ENCODE results near the gene PPFIBP2. TPM values are rescaled to one million over a fixed set of nuclear protein-coding genes. Genes with fewer than 3 reads are reported as not detected.

PPFIBP2 gene
- total and polyA plus RNA-seq, 4 donors: 14.1 to 35.6 (median 24.7) TPM

- ATAC-seq (ENCODE audit: low FRiP score): peak; percentile 61
- Histone ChIP-seq H3K27me3 (ENCODE audit: control insufficient read depth in 1 of 2, insufficient read depth in 2 of 2, low read length in 1 of 2) (no peaks in the 10 kb centered on the region), H3K4me1 (ENCODE audit: control insufficient read depth in 1 of 2, insufficient read depth in 2 of 2, low read length in 2 of 2) (peaks cover 0 to 4% of the 10 kb centered on the region in 2 donors), H3K27ac (ENCODE audit: low read depth in 1 of 2, low read length in 2 of 2) (peak within 1 kb of the TSS in 1 of 2 donors; percentile 12), H3K36me3 (ENCODE audit: control insufficient read depth in 1 of 2, insufficient read depth in 2 of 2, low read length in 1 of 2) (peaks cover 0 to 5% of the 10 kb centered on the region in 2 donors), H3K9me3 (ENCODE audit: control insufficient read depth, low read length) (no peaks in the 10 kb centered on the region), H3K4me3 (ENCODE audit: low read length in 2 of 2) (peak within 1 kb of the TSS; percentile 15 to 48)
- no peak for DNase-seq
- WGBS, 2 donors: 8 to 11% methylated on average over 15 of the region's 15 CpGs
- intact Hi-C loops (cut with DNase I): no loop called here
These were observed 28.4 kb upstream of the PPFIBP2 start, which contains the start of gene OLFML1 for GRCh38 chr11:7485186-7486097. TSS of gene OLFML1 (plus strand) at chr11:7485506. CDS start at chr11:7485876, 370 bp downstream.

GRCh38 chr11:7486098-7486780 lies 27.6 kb upstream of the PPFIBP2 start:
- DNase-seq (no peak), ATAC-seq (ENCODE audit: low FRiP score) (no peak)
- WGBS, 2 donors: 5% methylated on average over 2 of the region's 2 CpGs
- Histone ChIP-seq H3K4me1 (ENCODE audit: control insufficient read depth in 1 of 2, insufficient read depth in 2 of 2, low read length in 2 of 2) (peaks cover 0 to 4% of the 10 kb centered on the region in 2 donors), H3K9me3 (ENCODE audit: control insufficient read depth, low read length) (no peaks in the 10 kb centered on the region), H3K4me3 (ENCODE audit: low read length in 2 of 2) (peak overlapping the region; percentile 15 to 48), H3K27me3 (ENCODE audit: control insufficient read depth in 1 of 2, insufficient read depth in 2 of 2, low read length in 1 of 2) (no peaks in the 10 kb centered on the region), H3K36me3 (ENCODE audit: control insufficient read depth in 1 of 2, insufficient read depth in 2 of 2, low read length in 1 of 2) (peaks cover 0 to 5% of the 10 kb centered on the region in 2 donors), H3K27ac (ENCODE audit: low read depth in 1 of 2, low read length in 2 of 2) (no peak overlapping the region)
- intact Hi-C loops (cut with DNase I): no loop called here

- H3K27ac ChIP-seq (ENCODE audit: low read depth in 1 of 2, low read length in 2 of 2): no peak overlapping the region
- intact Hi-C loops (cut with DNase I): no loop called here
- H3K36me3 ChIP-seq (ENCODE audit: control insufficient read depth in 1 of 2, insufficient read depth in 2 of 2, low read length in 1 of 2): peaks cover 0 to 5% of the 10 kb centered on the region in 2 donors
- WGBS, 2 donors: 9 to 10% methylated on average over 6 of the region's 6 CpGs
- no peak for ATAC-seq (ENCODE audit: low FRiP score)
- no peaks in the 10 kb centered on the region for H3K9me3 ChIP-seq (ENCODE audit: control insufficient read depth, low read length)
- H3K27me3 ChIP-seq (ENCODE audit: control insufficient read depth in 1 of 2, insufficient read depth in 2 of 2, low read length in 1 of 2): no peaks in the 10 kb centered on the region
- H3K4me3 ChIP-seq (ENCODE audit: low read length in 2 of 2): peak overlapping the region in 1 of 2 donors; percentile 10
- DNase-seq: no peak
- peaks cover 0 to 4% of the 10 kb centered on the region in 2 donors for H3K4me1 ChIP-seq (ENCODE audit: control insufficient read depth in 1 of 2, insufficient read depth in 2 of 2, low read length in 2 of 2)
These were observed 27.0 kb upstream of the PPFIBP2 start for GRCh38 chr11:7486781-7487140.

GRCh38 chr11:7487360-7487759 lies 26.4 kb upstream of the PPFIBP2 start:
- no peak overlapping the region for H3K4me3 ChIP-seq (ENCODE audit: low read length in 2 of 2)
- no peak for ATAC-seq (ENCODE audit: low FRiP score)
- no peaks in the 10 kb centered on the region for H3K27me3 ChIP-seq (ENCODE audit: control insufficient read depth in 1 of 2, insufficient read depth in 2 of 2, low read length in 1 of 2)
- peaks cover 0 to 4% of the 10 kb centered on the region in 2 donors for H3K4me1 ChIP-seq (ENCODE audit: control insufficient read depth in 1 of 2, insufficient read depth in 2 of 2, low read length in 2 of 2)
- 19 to 26% methylated on average over 2 of the region's 2 CpGs for WGBS, 2 donors
- no peak for DNase-seq
- H3K27ac ChIP-seq (ENCODE audit: low read depth in 1 of 2, low read length in 2 of 2): no peak overlapping the region
- no peaks in the 10 kb centered on the region for H3K9me3 ChIP-seq (ENCODE audit: control insufficient read depth, low read length)
- H3K36me3 ChIP-seq (ENCODE audit: control insufficient read depth in 1 of 2, insufficient read depth in 2 of 2, low read length in 1 of 2): peaks cover 0 to 5% of the 10 kb centered on the region in 2 donors
- intact Hi-C loops (cut with DNase I): no loop called here

GRCh38 chr11:7488681-7489080 lies 25.1 kb upstream of the PPFIBP2 start:
- no peak for ATAC-seq (ENCODE audit: low FRiP score)
- intact Hi-C loops (cut with DNase I): no loop called here
- H3K27me3 ChIP-seq (ENCODE audit: control insufficient read depth in 1 of 2, insufficient read depth in 2 of 2, low read length in 1 of 2): no peaks in the 10 kb centered on the region
- no peak overlapping the region for H3K27ac ChIP-seq (ENCODE audit: low read depth in 1 of 2, low read length in 2 of 2)
- WGBS, 2 donors: 96 to 100% methylated on average over 1 of the region's 1 CpG
- peaks cover 0 to 4% of the 10 kb centered on the region in 2 donors for H3K4me1 ChIP-seq (ENCODE audit: control insufficient read depth in 1 of 2, insufficient read depth in 2 of 2, low read length in 2 of 2)
- no peak overlapping the region for H3K4me3 ChIP-seq (ENCODE audit: low read length in 2 of 2)
- DNase-seq: no peak
- peaks cover 0 to 5% of the 10 kb centered on the region in 2 donors for H3K36me3 ChIP-seq (ENCODE audit: control insufficient read depth in 1 of 2, insufficient read depth in 2 of 2, low read length in 1 of 2)
- no peaks in the 10 kb centered on the region for H3K9me3 ChIP-seq (ENCODE audit: control insufficient read depth, low read length)

- 95% methylated on average over 2 of the region's 2 CpGs for WGBS, 2 donors
- Histone ChIP-seq H3K4me3 (ENCODE audit: low read length in 2 of 2) (no peak overlapping the region), H3K9me3 (ENCODE audit: control insufficient read depth, low read length) (no peaks in the 10 kb centered on the region), H3K27ac (ENCODE audit: low read depth in 1 of 2, low read length in 2 of 2) (no peak overlapping the region), H3K36me3 (ENCODE audit: control insufficient read depth in 1 of 2, insufficient read depth in 2 of 2, low read length in 1 of 2) (peaks cover 0 to 5% of the 10 kb centered on the region in 2 donors), H3K4me1 (ENCODE audit: control insufficient read depth in 1 of 2, insufficient read depth in 2 of 2, low read length in 2 of 2) (peaks cover 0 to 4% of the 10 kb centered on the region in 2 donors), H3K27me3 (ENCODE audit: control insufficient read depth in 1 of 2, insufficient read depth in 2 of 2, low read length in 1 of 2) (no peaks in the 10 kb centered on the region)
- ATAC-seq (ENCODE audit: low FRiP score) (no peak), DNase-seq (no peak)
- intact Hi-C loops (cut with DNase I): no loop called here
These were observed 24.4 kb upstream of the PPFIBP2 start for GRCh38 chr11:7489376-7489775.

GRCh38 chr11:7490054-7490453 lies 23.7 kb upstream of the PPFIBP2 start:
- Histone ChIP-seq H3K4me1 (ENCODE audit: control insufficient read depth in 1 of 2, insufficient read depth in 2 of 2, low read length in 2 of 2) (peaks cover 0 to 4% of the 10 kb centered on the region in 2 donors), H3K27ac (ENCODE audit: low read depth in 1 of 2, low read length in 2 of 2) (no peak overlapping the region), H3K4me3 (ENCODE audit: low read length in 2 of 2) (no peak overlapping the region), H3K27me3 (ENCODE audit: control insufficient read depth in 1 of 2, insufficient read depth in 2 of 2, low read length in 1 of 2) (no peaks in the 10 kb centered on the region), H3K36me3 (ENCODE audit: control insufficient read depth in 1 of 2, insufficient read depth in 2 of 2, low read length in 1 of 2) (peaks cover 2 to 5% of the 10 kb centered on the region in 2 donors), H3K9me3 (ENCODE audit: control insufficient read depth, low read length) (no peaks in the 10 kb centered on the region)
- 78 to 84% methylated on average over 4 of the region's 4 CpGs for WGBS, 2 donors
- no peak for DNase-seq
- peak; percentile 27 for ATAC-seq (ENCODE audit: low FRiP score)
- intact Hi-C loops (cut with DNase I): no loop called here

- WGBS, 2 donors: 88 to 89% methylated on average over 1 of the region's 1 CpG
- Histone ChIP-seq H3K4me1 (ENCODE audit: control insufficient read depth in 1 of 2, insufficient read depth in 2 of 2, low read length in 2 of 2) (peaks cover 0 to 4% of the 10 kb centered on the region in 2 donors), H3K27me3 (ENCODE audit: control insufficient read depth in 1 of 2, insufficient read depth in 2 of 2, low read length in 1 of 2) (no peaks in the 10 kb centered on the region), H3K9me3 (ENCODE audit: control insufficient read depth, low read length) (no peaks in the 10 kb centered on the region), H3K4me3 (ENCODE audit: low read length in 2 of 2) (no peak overlapping the region), H3K36me3 (ENCODE audit: control insufficient read depth in 1 of 2, insufficient read depth in 2 of 2, low read length in 1 of 2) (peaks cover 2 to 5% of the 10 kb centered on the region in 2 donors), H3K27ac (ENCODE audit: low read depth in 1 of 2, low read length in 2 of 2) (no peak overlapping the region)
- intact Hi-C loops (cut with DNase I): no loop called here
- ATAC-seq (ENCODE audit: low FRiP score) (peak; percentile 29), DNase-seq (no peak)
These were observed 23.3 kb upstream of the PPFIBP2 start for GRCh38 chr11:7490535-7490934.

Measured in aorta (tissue), 5 donors.